Rectal smooth muscle tissue (tissue), 1 donor: ENCODE measurements around the gene ARID5B.
"Not testable (repeated sequence)": the region's sequence is repeated elsewhere in the genome, so short reads cannot be mapped to it uniquely, and the experiment has no call there.

Source experiments
- H3K27ac ChIP-seq: one replicate; pipeline ENCODE4 v1.7.0; 2013; ENCODE audit warnings: low read depth, low read length, inconsistent platforms
- H3K27me3 ChIP-seq: one replicate; pipeline ENCODE4 v1.7.0; 2013; ENCODE audit warnings: low read length; ENCODE audit not compliant: control insufficient read depth, insufficient read depth
- H3K36me3 ChIP-seq: one replicate; pipeline ENCODE4 v1.7.0; 2013; ENCODE audit warnings: low read length; ENCODE audit not compliant: control insufficient read depth, insufficient read depth
- H3K4me1 ChIP-seq: one replicate; pipeline ENCODE4 v1.7.0; 2013; ENCODE audit warnings: low read length; ENCODE audit not compliant: control insufficient read depth, insufficient read depth
- H3K4me3 ChIP-seq: one replicate; pipeline ENCODE4 v1.7.0; 2013; ENCODE audit warnings: low read length
- H3K9ac ChIP-seq: one replicate; pipeline ENCODE4 v1.7.0; 2013; ENCODE audit warnings: low read length

ARID5B gene

DNA sequence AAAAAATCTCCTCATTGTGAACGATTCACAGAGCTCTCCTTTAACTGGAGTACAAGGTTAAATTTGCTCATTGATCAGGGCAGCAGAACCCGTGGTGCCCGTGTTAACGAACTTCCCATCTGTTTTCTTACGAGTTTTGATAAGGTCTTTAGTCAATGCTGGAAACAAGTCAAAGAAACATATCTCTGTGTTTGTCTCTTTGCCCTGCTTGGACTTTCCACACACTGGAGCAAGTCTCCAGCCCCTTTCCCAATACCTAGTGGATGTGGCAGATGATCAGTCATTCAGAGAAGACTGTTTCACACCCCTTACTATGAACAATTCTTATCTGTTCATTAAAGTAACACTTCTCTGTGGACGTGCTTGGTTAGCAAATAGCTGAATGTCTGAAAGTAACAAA lies 121.3 kb downstream of the ARID5B start:
- H3K9ac ChIP-seq: no peak overlapping the region
- no peaks in the 10 kb centered on the region for H3K36me3 ChIP-seq
- no peak overlapping the region for H3K27ac ChIP-seq
- H3K4me1 ChIP-seq: peaks cover 23% of the 10 kb centered on the region
- no peak overlapping the region for H3K4me3 ChIP-seq
- H3K27me3 ChIP-seq: no peaks in the 10 kb centered on the region

DNA sequence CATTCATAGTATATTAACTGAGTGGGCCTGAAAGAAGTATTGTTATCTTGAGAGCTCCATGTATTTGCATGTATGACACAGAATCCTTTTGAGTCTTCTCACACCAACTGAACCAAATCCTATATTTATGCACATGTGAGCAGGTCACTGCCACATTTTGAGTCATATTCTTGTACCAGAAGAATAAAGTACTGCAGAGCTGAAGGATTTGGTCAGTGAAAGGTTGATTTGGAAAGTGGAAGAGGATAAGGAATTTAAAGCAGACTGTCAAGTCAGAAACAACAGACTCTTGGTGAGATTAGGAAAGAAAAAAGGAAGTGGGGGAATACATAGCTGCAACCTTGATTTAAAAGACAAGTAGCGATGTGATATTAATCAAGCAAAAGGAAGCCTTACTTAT lies 121.8 kb downstream of the ARID5B start:
- Histone ChIP-seq H3K36me3 (no peaks in the 10 kb centered on the region), H3K27ac (no peak overlapping the region), H3K4me3 (no peak overlapping the region), H3K9ac (no peak overlapping the region), H3K27me3 (no peaks in the 10 kb centered on the region), H3K4me1 (peaks cover 23% of the 10 kb centered on the region)

DNA sequence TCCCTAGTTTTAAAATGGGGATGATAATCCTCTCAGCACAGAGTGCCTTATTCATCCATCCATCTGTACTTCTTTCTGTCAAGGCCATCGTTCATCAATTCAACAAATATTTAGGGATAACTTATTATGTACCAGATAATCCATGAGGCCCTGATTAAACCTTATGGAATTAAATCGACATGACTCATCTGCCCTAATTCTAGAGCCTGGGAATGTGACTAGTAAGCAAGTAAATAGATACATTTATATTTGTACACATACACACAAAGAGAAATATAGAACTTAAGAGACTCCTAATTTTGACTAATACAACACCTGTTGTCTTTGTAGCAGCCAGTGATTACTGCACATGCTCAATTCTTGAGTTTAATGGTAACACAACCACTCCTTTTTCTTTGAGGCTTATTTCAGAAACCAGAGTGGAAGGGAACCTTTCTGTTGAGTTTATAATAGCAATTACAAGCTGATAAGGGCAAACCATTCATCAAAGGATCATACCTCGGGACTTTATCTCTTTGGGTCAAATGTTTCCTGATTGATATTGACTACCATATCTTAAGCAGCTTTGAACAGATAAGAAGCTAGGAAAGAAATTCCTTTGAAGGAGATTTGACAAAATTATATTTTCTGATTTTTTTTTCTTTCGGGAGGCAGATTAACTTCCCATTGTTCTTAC lies 122.7 kb downstream of the ARID5B start:
- Histone ChIP-seq H3K36me3 (no peaks in the 10 kb centered on the region), H3K27me3 (no peaks in the 10 kb centered on the region), H3K4me3 (no peak overlapping the region), H3K4me1 (peaks cover 15% of the 10 kb centered on the region), H3K27ac (no peak overlapping the region), H3K9ac (no peak overlapping the region)

DNA sequence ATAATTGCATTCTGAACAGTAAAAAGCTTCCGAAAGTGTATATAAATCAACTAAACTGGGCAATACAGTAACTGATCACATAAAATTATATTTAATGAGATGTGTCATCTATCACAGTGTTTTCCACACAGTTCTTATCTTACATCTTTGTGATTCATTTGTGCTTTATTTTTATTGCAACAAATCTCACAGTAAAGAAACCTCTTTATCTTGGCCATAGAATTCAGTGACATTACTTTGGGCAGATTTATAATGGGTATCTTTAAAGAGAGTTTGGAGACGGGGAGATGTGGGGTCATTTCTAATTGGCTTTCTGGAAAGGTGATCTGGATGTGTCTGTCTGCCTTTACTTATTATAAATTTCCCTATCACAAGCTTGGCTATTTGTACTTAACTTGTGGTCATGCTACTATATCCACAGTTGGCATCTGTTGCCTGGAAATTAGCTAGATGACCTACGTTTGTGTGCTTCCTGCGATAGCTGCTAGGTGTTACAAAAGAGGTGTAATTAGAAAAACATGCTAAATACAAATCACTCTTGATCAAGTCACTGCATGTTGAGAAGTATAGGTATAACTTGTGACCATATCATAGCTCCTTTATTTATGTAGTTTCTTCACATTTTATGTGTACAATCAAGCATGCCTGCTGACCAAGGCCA lies 123.8 kb downstream of the ARID5B start:
- Histone ChIP-seq H3K4me1 (peaks cover 7% of the 10 kb centered on the region), H3K9ac (no peak overlapping the region), H3K4me3 (no peak overlapping the region), H3K27ac (no peak overlapping the region), H3K27me3 (no peaks in the 10 kb centered on the region), H3K36me3 (no peaks in the 10 kb centered on the region)

DNA sequence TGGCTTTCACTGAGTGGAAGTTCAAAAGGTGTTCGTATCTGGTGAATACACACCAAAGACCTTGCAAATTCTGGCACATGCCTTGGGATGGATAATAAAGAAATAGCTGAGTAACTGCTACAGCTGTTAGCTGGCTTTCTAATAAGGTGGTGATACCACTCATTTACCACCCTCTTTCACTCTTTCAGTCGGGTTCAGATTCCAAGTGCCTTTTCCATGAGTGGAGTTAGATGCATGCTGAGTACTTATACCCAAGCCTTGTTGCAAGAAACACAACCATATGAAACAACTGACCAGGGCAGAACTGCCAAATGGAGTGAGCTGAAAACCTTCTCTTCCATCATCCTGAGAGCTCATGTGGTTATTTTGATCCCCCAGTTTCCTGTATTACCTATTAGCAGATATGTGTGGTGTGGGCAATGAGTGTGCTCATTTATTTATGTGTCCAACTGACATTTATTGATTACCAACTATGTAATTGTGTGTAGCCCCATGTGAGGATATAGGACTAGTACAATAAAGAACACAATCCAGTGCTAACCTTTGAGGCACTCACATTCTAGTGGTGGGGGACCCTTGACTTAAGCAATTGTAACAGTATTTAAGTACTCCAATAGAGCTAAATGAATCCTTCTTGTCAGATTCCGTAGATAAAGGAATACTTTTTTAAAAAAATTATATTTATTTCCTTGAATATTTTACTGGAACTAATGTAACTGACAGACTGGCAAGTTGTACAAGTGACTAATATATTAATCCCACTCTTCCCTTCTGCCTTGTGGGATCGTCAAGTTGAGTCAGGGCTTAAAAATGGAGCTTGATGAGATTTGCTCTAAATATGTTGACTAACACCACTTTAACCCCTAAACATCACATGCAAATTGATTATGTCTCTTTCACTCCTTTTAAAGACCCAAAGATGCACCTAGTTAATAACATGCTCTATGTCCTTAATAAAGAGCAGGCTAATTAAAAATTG lies 124.7 kb downstream of the ARID5B start:
- H3K27me3 ChIP-seq: no peaks in the 10 kb centered on the region
- no peaks in the 10 kb centered on the region for H3K36me3 ChIP-seq
- peaks cover 2% of the 10 kb centered on the region for H3K4me1 ChIP-seq
- H3K27ac ChIP-seq: no peak overlapping the region
- H3K9ac ChIP-seq: no peak overlapping the region
- no peak overlapping the region for H3K4me3 ChIP-seq

DNA sequence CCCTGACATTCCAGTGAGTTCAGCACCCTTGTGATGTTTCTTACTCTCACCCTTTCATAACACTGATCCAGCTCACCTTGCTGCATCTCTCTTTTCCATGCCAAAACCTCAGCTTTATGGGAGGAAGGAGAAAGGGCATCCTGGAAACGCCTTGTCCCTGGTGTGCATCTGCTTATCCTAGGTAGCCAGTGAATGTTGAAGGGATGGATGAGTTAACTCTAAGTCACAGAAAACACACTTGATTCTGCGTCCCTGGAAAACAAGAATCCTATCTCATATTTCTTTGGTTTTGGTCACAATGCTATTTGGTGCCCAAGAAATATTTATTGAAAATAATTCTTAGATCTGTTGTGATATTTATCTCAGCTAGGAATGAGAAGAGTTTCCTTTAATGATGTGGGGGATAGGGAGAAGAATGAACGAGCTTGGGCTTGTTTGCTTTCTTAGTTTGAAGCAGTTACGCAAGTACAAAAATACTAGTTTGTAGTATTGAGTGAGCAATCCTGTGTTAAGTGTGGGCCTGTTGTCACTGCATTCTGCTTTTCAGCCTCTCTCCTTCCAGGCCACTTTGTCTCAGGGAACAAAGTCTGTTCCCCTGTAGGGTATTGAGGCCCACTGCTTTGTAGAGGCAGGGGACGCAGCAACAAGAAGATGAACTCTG lies 126.5 kb downstream of the ARID5B start:
- no peaks in the 10 kb centered on the region for H3K36me3 ChIP-seq
- no peaks in the 10 kb centered on the region for H3K4me1 ChIP-seq
- H3K4me3 ChIP-seq: no peak overlapping the region
- H3K27ac ChIP-seq: no peak overlapping the region
- H3K27me3 ChIP-seq: no peaks in the 10 kb centered on the region
- no peak overlapping the region for H3K9ac ChIP-seq

DNA sequence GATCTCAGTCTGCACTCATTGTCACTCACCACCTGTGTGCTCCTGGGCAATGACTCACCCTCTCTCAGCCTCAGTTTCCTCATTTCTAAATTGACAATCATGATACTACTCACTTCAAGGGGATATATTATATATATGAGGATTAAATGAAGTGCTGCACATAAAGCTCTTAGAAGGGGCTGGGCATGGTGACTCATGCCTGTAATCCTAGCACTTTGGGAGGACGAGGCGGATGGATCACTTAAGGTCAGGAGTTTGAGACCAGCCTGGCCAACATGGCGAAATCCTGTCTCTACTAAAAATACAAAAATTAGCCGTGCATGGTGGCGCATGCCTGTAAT lies 127.0 kb downstream of the ARID5B start:
- not testable (repeated sequence) for H3K4me1 ChIP-seq, H3K9ac ChIP-seq, H3K27me3 ChIP-seq, H3K27ac ChIP-seq, H3K4me3 ChIP-seq, H3K36me3 ChIP-seq

DNA sequence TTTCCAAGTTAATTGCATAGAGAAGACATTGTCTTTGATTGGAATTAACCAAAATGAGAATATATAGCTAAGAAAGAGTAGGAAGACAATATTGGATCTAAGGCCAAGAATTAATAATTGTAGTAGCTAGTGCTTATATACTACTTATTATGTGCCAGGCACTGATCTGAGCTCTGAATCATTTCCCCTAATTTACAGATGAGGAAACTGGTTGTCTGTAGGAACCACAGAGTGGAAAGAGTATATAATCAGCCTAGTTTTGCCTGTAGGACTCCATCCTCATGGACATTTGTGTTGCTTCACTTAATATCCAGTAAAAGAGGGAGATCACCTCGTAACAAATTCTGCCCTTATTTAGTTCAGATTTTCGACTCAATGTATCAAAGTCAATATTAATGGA lies 127.9 kb downstream of the ARID5B start:
- no peaks in the 10 kb centered on the region for H3K36me3 ChIP-seq
- no peak overlapping the region for H3K9ac ChIP-seq
- H3K27ac ChIP-seq: no peak overlapping the region
- peaks cover 1% of the 10 kb centered on the region for H3K4me1 ChIP-seq
- H3K27me3 ChIP-seq: no peaks in the 10 kb centered on the region
- H3K4me3 ChIP-seq: no peak overlapping the region

DNA sequence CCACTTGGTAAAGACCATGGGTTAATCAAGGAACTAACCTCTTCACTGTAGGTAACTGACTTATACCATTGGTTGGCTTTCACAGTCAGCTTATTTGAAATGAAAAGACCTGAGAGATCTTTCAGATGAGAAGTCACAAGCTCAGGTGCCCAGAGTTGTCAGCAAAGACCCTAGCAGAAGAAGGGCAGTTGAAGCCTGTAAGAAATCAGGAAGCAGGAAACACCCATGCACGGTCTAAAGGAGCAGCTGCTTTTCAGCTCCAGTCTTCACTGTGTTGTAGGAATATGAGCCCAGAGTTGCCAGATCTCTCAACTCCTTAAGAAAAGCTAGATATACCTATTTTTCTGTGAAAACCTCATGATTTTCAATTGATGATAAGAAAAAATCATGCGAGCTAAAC lies 130.0 kb downstream of the ARID5B start:
- H3K27me3 ChIP-seq: no peaks in the 10 kb centered on the region
- H3K9ac ChIP-seq: no peak overlapping the region
- peaks cover 9% of the 10 kb centered on the region for H3K4me1 ChIP-seq
- H3K27ac ChIP-seq: no peak overlapping the region
- no peak overlapping the region for H3K4me3 ChIP-seq
- H3K36me3 ChIP-seq: no peaks in the 10 kb centered on the region

DNA sequence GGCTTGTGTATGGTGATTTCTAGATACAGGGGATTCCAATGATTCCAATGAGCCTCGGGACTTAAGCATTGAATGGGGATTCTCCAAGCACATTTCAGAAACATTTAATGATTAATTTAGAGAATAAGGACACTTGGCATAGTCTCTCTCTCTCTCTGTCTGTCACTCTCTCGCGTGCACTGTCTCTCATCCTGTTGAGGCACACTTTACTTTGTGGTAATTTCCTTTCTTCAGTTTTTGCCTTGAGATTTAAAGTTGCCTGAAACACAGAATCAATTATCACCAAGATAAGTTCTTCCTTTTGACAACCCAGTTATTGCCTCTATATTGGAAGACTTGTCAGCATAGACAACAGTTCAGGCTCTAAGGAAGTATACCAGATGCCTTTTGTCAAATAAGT lies 131.6 kb downstream of the ARID5B start:
- Histone ChIP-seq H3K9ac (no peak overlapping the region), H3K27ac (no peak overlapping the region), H3K4me3 (no peak overlapping the region), H3K36me3 (no peaks in the 10 kb centered on the region), H3K27me3 (no peaks in the 10 kb centered on the region), H3K4me1 (peaks cover 23% of the 10 kb centered on the region)

DNA sequence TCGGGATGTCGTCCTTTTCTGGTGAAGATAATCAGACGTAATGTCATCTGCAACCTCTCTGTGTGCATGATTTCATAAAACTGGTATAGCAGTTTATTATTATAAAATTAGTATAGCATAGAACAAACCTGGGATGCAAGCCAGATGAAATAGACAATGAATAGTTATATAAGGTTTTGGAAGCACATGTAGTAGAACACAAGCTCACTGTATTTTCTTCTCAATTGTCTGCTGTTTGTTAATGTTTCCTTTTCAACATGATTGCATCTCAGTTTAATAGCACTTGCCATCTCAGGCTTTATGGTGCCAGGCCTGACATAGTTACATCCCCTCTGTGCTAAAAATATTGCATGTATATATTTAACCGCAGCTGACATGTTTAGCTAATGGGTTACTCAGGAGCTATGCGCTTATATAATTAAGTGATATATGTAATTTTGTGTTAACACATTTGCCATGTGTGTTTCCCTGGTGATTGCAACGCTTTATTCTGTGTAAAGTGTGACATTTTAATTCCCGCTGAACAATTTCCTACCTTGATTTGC lies 132.7 kb downstream of the ARID5B start:
- Histone ChIP-seq H3K27me3 (no peaks in the 10 kb centered on the region), H3K27ac (no peak overlapping the region), H3K9ac (no peak overlapping the region), H3K4me3 (no peak overlapping the region), H3K36me3 (no peaks in the 10 kb centered on the region), H3K4me1 (peaks cover 31% of the 10 kb centered on the region)
